SKM-1 treated with dmso at 0.1 percent for 144 hours (cell line): Measurements from ENCODE around the gene KRT72.
"Not testable (repeated sequence)": the region's sequence is repeated elsewhere in the genome, so short reads cannot be mapped to it uniquely, and the experiment has no call there.

Source experiments
- DNase-seq: peaks from one replicate; lab custom pipeline; 2025; ENCODE audit not compliant: unreplicated experiment; lab: John Stamatoyannopoulos, UW

Gene KRT72

DNA sequence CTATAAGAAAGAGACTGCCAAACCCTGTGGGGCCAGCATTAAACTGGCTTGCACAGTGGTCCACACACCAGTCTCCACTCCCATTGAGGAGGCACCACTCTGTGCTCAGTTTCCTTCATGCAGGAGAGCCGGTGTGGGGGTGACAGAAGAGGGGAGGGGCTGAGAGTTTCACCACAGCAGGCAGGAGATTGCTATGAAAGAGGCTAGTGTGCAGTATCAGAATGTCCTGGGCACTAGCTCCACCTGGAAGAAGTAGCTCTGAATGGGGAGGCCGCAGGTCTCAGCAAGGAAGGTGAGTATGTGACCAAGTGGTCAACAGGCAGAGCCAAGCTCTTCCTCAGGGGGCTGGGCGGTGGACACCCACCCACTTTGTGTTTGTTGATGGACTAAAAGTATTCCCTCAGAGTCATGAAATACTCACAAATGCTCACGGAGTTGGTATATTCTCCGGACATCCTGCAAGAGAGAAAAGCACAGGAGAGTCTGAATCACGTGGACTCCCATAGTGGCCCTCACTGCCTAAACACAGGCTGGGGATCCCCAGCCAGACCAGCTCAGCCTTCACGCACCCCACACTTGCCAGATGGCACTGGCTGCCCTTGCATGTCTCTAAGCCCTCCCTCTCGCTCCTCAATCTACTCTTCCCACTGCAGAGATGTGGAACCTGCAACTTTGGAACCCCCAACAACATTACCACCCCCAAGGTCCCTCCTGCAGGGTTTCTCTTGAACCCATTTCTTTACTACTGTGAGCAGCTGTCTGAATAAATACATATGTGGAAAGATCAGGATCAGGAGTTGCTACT lies 7.8 kb upstream of the KRT72 start:
- no peak for DNase-seq

GRCh38 chr12:52608161-52608560 lies 6.9 kb upstream of the KRT72 start:
- no peak for DNase-seq

GRCh38 chr12:52607314-52607713 lies 6.1 kb upstream of the KRT72 start:
- DNase-seq, result no peak

DNA sequence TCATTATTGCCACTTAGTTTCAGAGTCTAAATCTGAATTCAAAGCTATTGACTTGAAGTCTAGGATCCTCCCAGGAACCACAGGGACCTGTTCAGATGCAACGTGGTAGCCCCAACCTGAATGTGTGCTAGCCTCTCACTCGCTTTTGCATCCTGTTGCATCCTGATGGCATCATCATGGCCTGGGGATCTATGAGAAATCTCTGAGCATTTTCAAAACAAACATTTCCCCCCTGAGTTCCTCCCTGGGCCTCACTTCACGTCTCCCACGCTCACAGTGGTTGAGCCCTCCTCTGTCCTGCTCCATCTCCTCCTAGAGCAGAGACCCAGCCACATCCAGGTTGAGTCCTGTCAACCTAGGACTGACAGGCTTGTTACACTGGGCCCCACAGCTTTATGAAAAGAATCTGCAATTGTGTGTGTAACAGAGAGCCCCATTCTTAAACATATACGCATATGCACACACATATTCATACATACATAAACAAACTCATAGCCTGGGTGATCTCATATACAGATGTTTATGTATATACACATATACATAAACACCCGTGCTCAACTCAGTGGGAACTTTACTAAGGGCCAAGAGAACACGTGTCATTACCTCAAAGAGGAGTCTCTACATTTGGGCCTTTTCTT lies 5.4 kb upstream of the KRT72 start:
- no peak for DNase-seq

GRCh38 chr12:52606096-52606495 lies 4.8 kb upstream of the KRT72 start:
- DNase-seq, result no peak

GRCh38 chr12:52605542-52605941 lies 4.3 kb upstream of the KRT72 start:
- DNase-seq, result no peak

- no peak for DNase-seq
These were observed 3.6 kb upstream of the KRT72 start for GRCh38 chr12:52604859-52605258.

GRCh38 chr12:52603314-52603713 lies 2.1 kb upstream of the KRT72 start:
- no peak for DNase-seq

DNA sequence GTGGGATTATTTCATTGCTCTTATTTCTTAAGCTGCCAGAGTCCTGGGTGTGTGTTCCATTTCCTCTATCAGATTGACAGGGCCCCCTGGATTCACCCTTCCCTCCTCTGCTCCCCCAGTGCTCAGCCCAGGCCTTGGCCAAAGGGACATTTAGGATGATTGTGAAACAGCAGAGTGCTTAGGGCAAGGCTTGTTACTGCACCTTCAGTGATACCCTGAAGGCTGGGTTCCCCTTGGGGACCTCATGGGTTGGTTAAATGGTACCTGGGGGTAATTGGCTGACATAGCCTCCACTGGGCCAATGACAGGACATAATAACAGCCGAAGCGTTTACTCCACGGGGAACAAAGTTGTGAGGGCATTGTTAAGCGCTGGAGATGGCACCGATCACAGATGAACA lies 1.3 kb upstream of the KRT72 start:
- no peak for DNase-seq

DNA sequence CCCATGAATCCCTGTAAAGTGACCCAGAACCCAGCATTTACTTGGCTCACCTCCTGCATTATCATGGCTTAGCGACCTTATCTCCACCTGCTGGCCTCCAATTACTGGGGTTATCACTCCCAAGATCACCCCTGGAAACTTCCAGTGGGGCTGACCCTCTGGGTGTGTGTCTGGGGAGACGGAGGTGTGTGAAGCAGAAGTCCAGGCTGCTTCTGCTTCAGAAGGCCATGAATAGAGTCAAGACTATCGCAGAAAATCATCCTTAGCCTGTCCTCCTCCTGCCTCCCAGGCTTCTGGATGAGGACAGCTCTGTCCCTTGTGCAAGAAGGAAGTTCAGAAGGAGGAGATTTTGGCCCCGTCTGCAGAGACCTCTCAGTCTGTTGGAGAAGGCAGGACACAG lies 408 bp upstream of the KRT72 start:
- no peak for DNase-seq

DNA sequence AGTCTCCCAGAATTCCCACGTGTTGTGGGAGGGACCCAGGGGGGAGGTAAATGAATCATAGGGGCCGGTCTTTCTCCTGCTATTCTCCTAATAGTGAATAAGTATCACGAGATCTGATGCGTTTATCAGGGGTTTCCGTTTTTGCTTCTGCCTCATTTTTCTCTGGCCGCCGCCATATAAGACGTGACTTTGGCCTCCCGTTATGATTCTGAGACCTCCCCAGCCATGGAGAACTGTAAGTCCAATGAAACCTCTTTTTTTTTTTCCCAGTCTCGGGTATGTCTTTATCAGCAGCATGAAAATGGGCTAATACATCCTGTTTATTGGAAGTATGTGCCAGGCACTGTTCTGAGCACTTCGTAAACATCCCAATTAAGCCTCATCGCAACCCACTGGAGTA lies 788 bp downstream of the KRT72 start:
- no peak for DNase-seq

DNA sequence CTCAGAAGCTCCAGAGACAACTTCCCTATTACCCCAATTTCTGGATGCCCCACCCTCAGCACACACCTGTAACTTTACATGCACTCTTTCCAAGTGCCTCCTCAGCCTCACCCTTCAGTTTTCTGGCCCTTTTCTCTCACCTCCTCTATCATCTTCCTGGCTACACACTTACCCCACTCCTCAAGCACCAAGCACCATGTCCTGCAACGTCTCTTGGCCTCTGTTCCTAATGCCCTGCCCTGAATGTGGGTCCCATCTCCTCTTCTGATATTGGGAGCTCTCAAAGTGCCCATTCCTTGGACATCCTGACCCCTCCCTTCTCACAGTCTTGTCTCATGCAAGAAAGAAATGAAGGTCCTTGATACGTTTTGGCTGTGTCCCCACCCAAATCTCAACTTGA lies 1.2 kb downstream of the KRT72 start:
- no peak for DNase-seq

DNA sequence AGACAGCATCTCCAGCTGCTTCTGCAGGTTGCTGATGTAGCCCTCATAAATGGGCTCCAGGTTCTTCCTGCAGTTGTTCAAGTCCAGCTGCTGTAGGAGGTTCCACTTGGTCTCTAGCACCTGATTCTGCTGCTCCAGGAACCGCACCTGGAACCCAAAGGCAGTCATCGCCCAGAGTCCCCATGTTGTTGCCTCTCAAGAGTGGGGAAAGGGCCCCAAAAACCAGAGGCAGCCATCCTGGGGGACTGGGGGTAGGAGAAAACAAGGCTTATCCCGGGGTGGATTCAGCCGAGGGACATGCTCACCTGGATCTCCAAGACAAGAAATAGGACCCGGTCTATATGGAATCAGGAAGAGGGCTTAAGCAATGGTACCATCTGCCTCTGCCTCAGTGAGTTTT lies 2.3 kb downstream of the KRT72 start:
- no peak for DNase-seq

DNA sequence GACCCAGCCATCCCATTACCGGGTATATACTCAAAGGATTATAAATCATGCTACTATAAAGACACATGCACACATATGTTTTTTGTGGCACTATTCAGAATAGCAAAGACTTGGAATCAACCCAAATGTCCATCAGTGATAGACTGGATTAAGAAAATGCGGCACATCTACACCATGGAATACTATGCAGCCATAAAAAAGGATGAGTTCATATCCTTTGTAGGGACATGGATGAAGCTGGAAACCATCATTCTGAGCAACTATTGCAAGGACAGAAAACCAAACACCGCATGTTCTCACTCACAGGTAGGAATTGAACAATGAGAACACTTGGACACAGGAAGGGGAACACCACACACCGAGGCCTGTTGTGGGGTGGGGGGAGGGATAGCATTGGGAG lies 7.0 kb downstream of the KRT72 start:
- DNase-seq, result not testable (repeated sequence)

DNA sequence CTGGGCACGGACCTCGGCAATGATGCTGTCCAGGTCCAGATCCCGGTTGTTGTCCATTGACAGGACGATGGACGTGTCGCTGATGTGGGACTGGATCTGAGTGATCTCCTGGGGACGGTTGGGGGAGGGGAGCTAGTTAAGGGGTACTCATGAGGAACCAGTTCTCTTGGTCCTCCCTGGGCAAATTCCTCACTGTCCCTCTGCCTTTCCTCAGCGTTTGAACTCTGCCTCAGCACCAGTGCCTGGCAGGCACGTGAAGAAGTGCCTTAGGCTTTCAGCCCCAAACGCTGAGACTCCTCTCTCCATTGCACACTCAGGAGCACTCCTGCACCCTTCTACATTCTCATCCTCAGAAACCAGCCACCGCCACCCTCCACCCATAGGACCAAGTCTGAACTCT lies 9.7 kb downstream of the KRT72 start:
- DNase-seq, result no peak

DNA sequence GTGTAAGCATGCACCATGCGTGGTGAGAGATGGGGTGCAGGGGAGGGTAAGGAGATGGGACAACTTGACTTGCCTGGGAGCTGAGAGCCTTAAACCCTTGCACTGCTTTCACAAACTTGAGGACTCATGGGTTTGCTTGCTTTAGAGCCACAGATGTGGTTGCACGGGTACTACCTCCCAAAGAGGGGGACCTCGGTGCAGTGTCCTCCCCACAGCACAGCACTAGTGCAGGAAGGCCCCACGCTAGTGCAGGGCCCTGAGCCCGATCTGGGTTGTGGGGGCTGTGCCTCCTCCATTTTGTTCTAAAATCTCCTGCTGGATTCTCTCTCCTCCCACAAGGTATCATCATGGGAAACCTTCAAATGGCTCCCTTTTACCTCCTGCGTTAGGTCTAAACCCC lies 11.2 kb downstream of the KRT72 start:
- DNase-seq, result no peak

- DNase-seq, result no peak
These were observed 13.7 kb downstream of the KRT72 start for GRCh38 chr12:52587563-52587962.

DNA sequence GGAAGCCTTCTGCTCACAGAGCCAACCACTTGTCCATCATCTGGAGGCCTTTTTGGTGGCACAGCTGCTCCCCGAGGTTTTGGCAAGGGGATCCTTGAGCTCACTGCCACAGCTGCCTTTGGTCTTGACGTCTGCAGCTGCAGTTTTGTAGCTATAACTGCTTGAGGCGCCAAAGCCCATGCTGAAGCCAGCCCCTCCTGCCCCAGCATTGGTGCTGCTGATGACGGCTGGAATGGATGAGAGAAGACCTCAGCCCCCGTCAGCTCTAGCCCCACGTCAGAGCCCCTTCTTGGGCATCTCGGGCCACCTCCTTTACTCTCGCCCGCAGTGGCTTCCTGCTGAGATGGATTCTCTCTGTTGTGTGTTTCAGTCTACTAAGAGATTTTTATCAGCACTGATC lies 15.3 kb downstream of the KRT72 start:
- DNase-seq, result no peak

DNA sequence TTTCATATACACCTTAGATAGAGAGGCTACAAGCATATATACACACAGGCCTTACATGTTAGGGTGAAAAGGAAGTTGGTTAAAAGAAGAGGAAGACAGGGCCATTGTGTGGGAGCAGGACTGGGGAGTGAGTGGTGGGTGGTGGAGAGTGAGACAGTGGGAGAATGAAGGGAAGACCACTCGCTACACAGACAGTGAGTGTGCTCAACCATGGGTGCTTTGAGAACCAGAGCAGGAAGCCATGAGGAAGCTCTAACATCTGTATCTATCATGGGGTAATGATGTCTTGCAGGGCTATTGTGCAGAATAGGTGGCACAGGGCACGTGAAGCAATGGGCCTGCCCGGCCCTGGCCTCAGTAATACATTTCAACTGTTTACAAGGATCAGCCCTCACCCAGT lies 16.2 kb downstream of the KRT72 start:
- DNase-seq, result no peak

DNA sequence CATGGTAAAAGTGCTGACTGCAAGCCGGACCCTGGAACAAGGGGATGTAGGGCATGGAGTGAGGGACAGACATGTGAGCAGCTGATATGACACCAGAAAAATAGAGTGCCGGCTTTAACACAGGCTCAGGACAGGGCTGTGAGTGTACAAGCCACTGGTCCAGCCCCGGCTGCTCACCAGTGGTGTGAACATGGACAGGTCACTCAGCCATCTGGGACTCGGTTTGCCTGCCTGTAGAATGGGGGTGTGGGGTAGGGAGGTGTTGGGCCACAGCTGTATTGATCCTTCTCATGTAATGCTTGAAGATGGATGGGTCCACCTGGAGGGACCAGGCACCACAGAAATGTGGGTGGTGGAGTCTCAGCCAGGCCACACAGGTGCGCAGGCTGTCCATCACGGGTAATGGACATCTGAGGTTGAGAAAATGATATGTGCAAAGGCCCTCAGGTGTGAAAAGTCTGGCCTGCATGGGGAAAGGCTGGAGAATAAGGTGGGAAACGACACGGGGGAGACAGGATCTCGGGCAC lies 17.0 kb downstream of the KRT72 start:
- DNase-seq, result no peak

DNA sequence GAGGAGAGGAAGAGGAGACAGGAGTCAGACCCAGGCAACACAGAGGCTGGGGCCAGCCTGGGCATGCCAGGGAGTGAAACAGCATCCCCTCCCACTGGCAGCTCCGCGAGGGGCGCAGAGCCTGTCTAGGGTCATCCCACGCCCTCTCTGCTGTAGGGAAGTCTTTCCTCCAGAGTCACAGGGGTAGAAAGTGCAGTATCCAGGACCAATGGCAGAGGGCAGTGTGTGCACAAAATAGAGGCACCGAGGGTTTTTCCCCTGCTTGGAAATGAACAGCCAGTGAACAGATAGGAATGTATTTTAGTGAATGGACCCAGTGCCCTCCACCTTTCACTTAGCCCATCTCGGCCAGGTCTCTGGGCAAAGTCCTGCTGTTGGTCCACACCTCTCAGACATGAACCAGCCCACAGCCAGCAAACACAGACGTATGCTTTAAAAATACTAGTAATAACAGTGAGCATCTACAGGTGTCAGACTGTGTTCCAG lies 18.2 kb downstream of the KRT72 start:
- DNase-seq, result peak; percentile 1

GRCh38 chr12:52582486-52582885 lies 18.8 kb downstream of the KRT72 start:
- DNase-seq, result no peak
